ENCODE results near the gene TBC1D4. TPM values are rescaled to one million over a fixed set of nuclear protein-coding genes. Genes with fewer than 3 reads are reported as not detected.

TBC1D4 gene
- polyA plus RNA-seq (2013, experiment 1 of 2) = 17.1 TPM
- polyA plus RNA-seq (2013, experiment 2 of 2) = 19.9 TPM

- Histone ChIP-seq H3K4me3 (ENCODE audit: low read length) (peak within 1 kb of the TSS; percentile 82), H3K9ac (ENCODE audit: low read depth, low read length) (peak within 1 kb of the TSS; percentile 81), H3K36me3 (ENCODE audit: insufficient read depth, low read length) (no peaks in the 10 kb centered on the region; the same call in 1 of the 2 replicates), H3K27me3 (ENCODE audit: insufficient read depth, low read length) (peaks cover 20% of the 10 kb centered on the region), H3K4me1 (ENCODE audit: insufficient read depth, low read length) (peaks cover 28% of the 10 kb centered on the region), H3K9me3 (ENCODE audit: insufficient read depth, low read depth, low read length) (no peaks in the 10 kb centered on the region), H3K27ac (ENCODE audit: low read depth, low read length) (peak within 1 kb of the TSS; percentile 9; the same call in 1 of the 2 replicates)
- under 1% methylated on average over 58 of the region's 58 CpGs for WGBS
Observed at GRCh38 chr13:75482070-75482819, at the start of gene TBC1D4. Gene TBC1D4, minus strand, starts transcription at chr13:75482169. Its CDS starts 402 bp downstream, at chr13:75481767.

GRCh38 chr13:75530549-75530961 is 48.6 kb upstream of the TBC1D4 start:
- H3K27ac ChIP-seq (ENCODE audit: low read depth, low read length) = no peak overlapping the region
- H3K4me3 ChIP-seq (ENCODE audit: low read length) = no peak overlapping the region
- no peaks in the 10 kb centered on the region for H3K27me3 ChIP-seq (ENCODE audit: insufficient read depth, low read length)
- no peak overlapping the region for H3K9ac ChIP-seq (ENCODE audit: low read depth, low read length)
- H3K4me1 ChIP-seq (ENCODE audit: insufficient read depth, low read length) = no peaks in the 10 kb centered on the region
- H3K9me3 ChIP-seq (ENCODE audit: insufficient read depth, low read depth, low read length) = no peaks in the 10 kb centered on the region
- H3K36me3 ChIP-seq (ENCODE audit: insufficient read depth, low read length) = peaks cover 70% of the 10 kb centered on the region

GRCh38 chr13:75521956-75522355 is 40.0 kb upstream of the TBC1D4 start:
- Histone ChIP-seq H3K27me3 (ENCODE audit: insufficient read depth, low read length) (no peaks in the 10 kb centered on the region), H3K9ac (ENCODE audit: low read depth, low read length) (no peak overlapping the region)
- WGBS = over 99% methylated on average over 3 of the region's 3 CpGs

GRCh38 chr13:75518439-75519088 is 36.6 kb upstream of the TBC1D4 start:
- Histone ChIP-seq H3K4me3 (ENCODE audit: low read length) (no peak overlapping the region), H3K27ac (ENCODE audit: low read depth, low read length) (no peak overlapping the region), H3K9ac (ENCODE audit: low read depth, low read length) (no peak overlapping the region), H3K36me3 (ENCODE audit: insufficient read depth, low read length) (no peaks in the 10 kb centered on the region), H3K27me3 (ENCODE audit: insufficient read depth, low read length) (no peaks in the 10 kb centered on the region), H3K9me3 (ENCODE audit: insufficient read depth, low read depth, low read length) (peaks cover 19% of the 10 kb centered on the region; the same call in 1 of the 2 replicates), H3K4me1 (ENCODE audit: insufficient read depth, low read length) (no peaks in the 10 kb centered on the region)
- 98% methylated on average over 29 of the region's 30 CpGs for WGBS

More at GRCh38 chr13:75521956-75522355, 40.0 kb upstream of the TBC1D4 start:
- Histone ChIP-seq H3K9me3 (ENCODE audit: insufficient read depth, low read depth, low read length) (peaks cover 19% of the 10 kb centered on the region; the same call in 1 of the 2 replicates), H3K4me3 (ENCODE audit: low read length) (no peak overlapping the region), H3K27ac (ENCODE audit: low read depth, low read length) (no peak overlapping the region), H3K4me1 (ENCODE audit: insufficient read depth, low read length) (no peaks in the 10 kb centered on the region), H3K36me3 (ENCODE audit: insufficient read depth, low read length) (peaks cover 13% of the 10 kb centered on the region)

- Histone ChIP-seq H3K27me3 (ENCODE audit: insufficient read depth, low read length) (no peaks in the 10 kb centered on the region), H3K36me3 (ENCODE audit: insufficient read depth, low read length) (no peaks in the 10 kb centered on the region), H3K9ac (ENCODE audit: low read depth, low read length) (no peak overlapping the region), H3K9me3 (ENCODE audit: insufficient read depth, low read depth, low read length) (0 out of 2 replicates have a peak, but pooled peaks cover 8% of the 10 kb centered on the region), H3K4me1 (ENCODE audit: insufficient read depth, low read length) (no peaks in the 10 kb centered on the region), H3K4me3 (ENCODE audit: low read length) (no peak overlapping the region), H3K27ac (ENCODE audit: low read depth, low read length) (no peak overlapping the region)
- WGBS = 87% methylated on average over 3 of the region's 3 CpGs
Observed at GRCh38 chr13:75514080-75514995, 32.4 kb upstream of the TBC1D4 start.

GRCh38 chr13:75513271-75513670 is 31.3 kb upstream of the TBC1D4 start:
- Histone ChIP-seq H3K27ac (ENCODE audit: low read depth, low read length) (no peak overlapping the region), H3K27me3 (ENCODE audit: insufficient read depth, low read length) (no peaks in the 10 kb centered on the region), H3K4me3 (ENCODE audit: low read length) (no peak overlapping the region), H3K9ac (ENCODE audit: low read depth, low read length) (no peak overlapping the region), H3K36me3 (ENCODE audit: insufficient read depth, low read length) (no peaks in the 10 kb centered on the region), H3K9me3 (ENCODE audit: insufficient read depth, low read depth, low read length) (0 out of 2 replicates have a peak, but pooled peaks cover 6% of the 10 kb centered on the region), H3K4me1 (ENCODE audit: insufficient read depth, low read length) (no peaks in the 10 kb centered on the region)
- WGBS = 83% methylated on average over 3 of the region's 5 CpGs

GRCh38 chr13:75512253-75512652 is 30.3 kb upstream of the TBC1D4 start:
- WGBS = 95% methylated on average over 2 of the region's 3 CpGs
- H3K27me3 ChIP-seq (ENCODE audit: insufficient read depth, low read length) = no peaks in the 10 kb centered on the region
- H3K36me3 ChIP-seq (ENCODE audit: insufficient read depth, low read length) = no peaks in the 10 kb centered on the region
- no peak overlapping the region for H3K27ac ChIP-seq (ENCODE audit: low read depth, low read length)
- no peaks in the 10 kb centered on the region for H3K4me1 ChIP-seq (ENCODE audit: insufficient read depth, low read length)
- no peaks in the 10 kb centered on the region for H3K9me3 ChIP-seq (ENCODE audit: insufficient read depth, low read depth, low read length)
- no peak overlapping the region for H3K9ac ChIP-seq (ENCODE audit: low read depth, low read length)
- H3K4me3 ChIP-seq (ENCODE audit: low read length) = no peak overlapping the region

GRCh38 chr13:75511051-75511625 is 29.2 kb upstream of the TBC1D4 start:
- no peaks in the 10 kb centered on the region for H3K27me3 ChIP-seq (ENCODE audit: insufficient read depth, low read length)
- WGBS = 84% methylated on average over 2 of the region's 3 CpGs

GRCh38 chr13:75508002-75508548 is 26.1 kb upstream of the TBC1D4 start:
- 91% methylated on average over 6 of the region's 6 CpGs for WGBS
- no peaks in the 10 kb centered on the region for H3K4me1 ChIP-seq (ENCODE audit: insufficient read depth, low read length)
- no peaks in the 10 kb centered on the region for H3K9me3 ChIP-seq (ENCODE audit: insufficient read depth, low read depth, low read length)
- no peaks in the 10 kb centered on the region for H3K36me3 ChIP-seq (ENCODE audit: insufficient read depth, low read length)
- no peak overlapping the region for H3K9ac ChIP-seq (ENCODE audit: low read depth, low read length)
- no peaks in the 10 kb centered on the region for H3K27me3 ChIP-seq (ENCODE audit: insufficient read depth, low read length)
- no peak overlapping the region for H3K27ac ChIP-seq (ENCODE audit: low read depth, low read length)
- H3K4me3 ChIP-seq (ENCODE audit: low read length) = no peak overlapping the region

More at GRCh38 chr13:75511051-75511625, 29.2 kb upstream of the TBC1D4 start:
- Histone ChIP-seq H3K9ac (ENCODE audit: low read depth, low read length) (no peak overlapping the region), H3K9me3 (ENCODE audit: insufficient read depth, low read depth, low read length) (no peaks in the 10 kb centered on the region), H3K36me3 (ENCODE audit: insufficient read depth, low read length) (no peaks in the 10 kb centered on the region), H3K27ac (ENCODE audit: low read depth, low read length) (no peak overlapping the region), H3K4me3 (ENCODE audit: low read length) (no peak overlapping the region), H3K4me1 (ENCODE audit: insufficient read depth, low read length) (no peaks in the 10 kb centered on the region)
